ENCODE measurements around the gene PCDH15. TPM values are rescaled to one million over a fixed set of nuclear protein-coding genes. Genes with fewer than 3 reads are reported as not detected.

PCDH15 gene
- total RNA-seq, 3 donors from 2014 or later (not counting 1 experiment from before 2014, with no cell fraction given) = not detected

DNA sequence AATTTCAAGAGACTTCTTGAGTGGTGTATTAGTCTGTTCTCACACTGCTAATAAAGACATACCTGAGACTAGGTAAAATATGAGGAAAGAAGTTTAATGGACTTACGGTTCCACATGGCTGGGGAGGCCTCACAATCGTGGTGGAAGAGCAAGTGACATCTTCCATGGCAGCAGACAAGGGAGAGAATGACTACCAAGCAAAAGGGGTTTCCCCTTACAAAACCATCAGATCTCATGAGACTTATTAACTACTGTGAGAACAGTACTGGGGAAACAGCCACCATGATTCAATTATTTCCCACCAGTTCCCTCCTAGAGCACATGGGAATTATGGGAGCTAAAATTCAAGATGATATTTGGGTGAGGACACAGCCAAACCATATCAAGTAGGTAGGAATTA, 150.5 kb downstream of the PCDH15 start:
- no peak for DNase-seq
- Histone ChIP-seq H3K9me3 (ENCODE audit: control insufficient read depth, insufficient read depth, low read length) (peaks cover 2% of the 10 kb centered on the region), H3K36me3 (ENCODE audit: control insufficient read depth, insufficient read depth, low read length) (no peaks in the 10 kb centered on the region), H3K27ac (ENCODE audit: low read length) (no peak overlapping the region), H3K4me1 (ENCODE audit: control insufficient read depth, insufficient read depth, low read length) (no peaks in the 10 kb centered on the region), H3K27me3 (ENCODE audit: control insufficient read depth, insufficient read depth, low read length) (no peaks in the 10 kb centered on the region), H3K4me3 (ENCODE audit: low read length) (no peak overlapping the region)
- no peak for ATAC-seq
- H3K27ac Mint-ChIP-seq = no peak overlapping the region
- H3K36me3 Mint-ChIP-seq = no peaks in the 10 kb centered on the region
- H3K27me3 Mint-ChIP-seq (ENCODE audit: low read depth in 2 of 2) = no peaks in the 10 kb centered on the region
- H3K4me1 Mint-ChIP-seq = no peaks in the 10 kb centered on the region
- peaks cover 15 to 16% of the 10 kb centered on the region in 2 donors for H3K9me3 Mint-ChIP-seq
- 77% methylated on average over 2 of the region's 2 CpGs for WGBS (ENCODE audit: insufficient coverage)
- intact Hi-C loops (cut with micrococcal nuclease) = no loop called here
- TF ChIP-seq CTCF (IDR thresholded peaks at IDR 0.05) = no peak
- H3K4me3 Mint-ChIP-seq = no peak overlapping the region

DNA sequence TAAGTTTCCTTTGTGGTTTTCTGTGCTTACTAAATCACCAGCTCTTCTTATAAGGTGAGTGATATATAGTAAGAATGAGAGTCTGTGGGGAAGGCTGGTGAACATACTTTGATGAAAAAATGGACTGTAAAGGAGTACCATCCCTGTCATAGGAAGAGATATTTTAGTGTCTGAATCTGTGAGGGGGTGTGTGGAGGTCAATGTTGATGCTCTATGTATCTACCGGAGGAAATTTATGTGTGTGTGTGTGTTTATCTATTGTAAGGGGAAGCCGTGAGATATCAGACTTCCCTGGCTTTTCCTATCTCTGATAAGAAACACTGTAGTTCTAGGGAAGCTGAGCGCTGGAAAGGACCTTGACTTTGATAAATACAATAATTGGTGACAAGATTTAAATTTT, 179.0 kb downstream of the PCDH15 start:
- Mint-ChIP-seq H3K9me3 (peaks cover 15 to 25% of the 10 kb centered on the region in 2 donors), H3K4me1 (no peaks in the 10 kb centered on the region), H3K27me3 (ENCODE audit: low read depth in 2 of 2) (no peaks in the 10 kb centered on the region), H3K36me3 (no peaks in the 10 kb centered on the region), H3K4me3 (no peak overlapping the region), H3K27ac (no peak overlapping the region)
- Histone ChIP-seq H3K9me3 (ENCODE audit: control insufficient read depth, insufficient read depth, low read length) (peaks cover 2% of the 10 kb centered on the region), H3K36me3 (ENCODE audit: control insufficient read depth, insufficient read depth, low read length) (no peaks in the 10 kb centered on the region), H3K27me3 (ENCODE audit: control insufficient read depth, insufficient read depth, low read length) (no peaks in the 10 kb centered on the region), H3K4me3 (ENCODE audit: low read length) (no peak overlapping the region), H3K27ac (ENCODE audit: low read length) (no peak overlapping the region), H3K4me1 (ENCODE audit: control insufficient read depth, insufficient read depth, low read length) (no peaks in the 10 kb centered on the region)
- DNase-seq (no peak), ATAC-seq (no peak)
- intact Hi-C loops (cut with micrococcal nuclease) = no loop called here
- TF ChIP-seq CTCF (IDR thresholded peaks at IDR 0.05) = no peak
- WGBS (ENCODE audit: insufficient coverage) = 0% methylated on average over 3 of the region's 3 CpGs

GRCh38 chr10:54620352-54620751, 180.7 kb downstream of the PCDH15 start:
- intact Hi-C loops (cut with micrococcal nuclease) = no loop called here
- DNase-seq (no peak), ATAC-seq (no peak)
- Mint-ChIP-seq H3K36me3 (no peaks in the 10 kb centered on the region), H3K4me3 (no peak overlapping the region), H3K27me3 (ENCODE audit: low read depth in 2 of 2) (no peaks in the 10 kb centered on the region), H3K9me3 (peaks cover 11 to 19% of the 10 kb centered on the region in 2 donors), H3K27ac (no peak overlapping the region), H3K4me1 (no peaks in the 10 kb centered on the region)
- H3K4me1 ChIP-seq (ENCODE audit: control insufficient read depth, insufficient read depth, low read length) = no peaks in the 10 kb centered on the region
- H3K27ac ChIP-seq (ENCODE audit: low read length) = no peak overlapping the region
- no peak overlapping the region for H3K4me3 ChIP-seq (ENCODE audit: low read length)
- TF ChIP-seq CTCF (IDR thresholded peaks at IDR 0.05) = no peak
- H3K27me3 ChIP-seq (ENCODE audit: control insufficient read depth, insufficient read depth, low read length) = no peaks in the 10 kb centered on the region
- H3K36me3 ChIP-seq (ENCODE audit: control insufficient read depth, insufficient read depth, low read length) = no peaks in the 10 kb centered on the region
- peaks cover 2% of the 10 kb centered on the region for H3K9me3 ChIP-seq (ENCODE audit: control insufficient read depth, insufficient read depth, low read length)
- 83% methylated on average over 1 of the region's 2 CpGs for WGBS (ENCODE audit: insufficient coverage)

GRCh38 chr10:54614072-54614471, 187.0 kb downstream of the PCDH15 start:
- TF ChIP-seq CTCF (IDR thresholded peaks at IDR 0.05) = no peak

More at GRCh38 chr10:54614072-54614471, 187.0 kb downstream of the PCDH15 start:
- ATAC-seq (no peak), DNase-seq (no peak)
- Mint-ChIP-seq H3K36me3 (no peaks in the 10 kb centered on the region), H3K9me3 (peaks cover 3 to 13% of the 10 kb centered on the region in 2 donors), H3K4me3 (no peak overlapping the region), H3K27me3 (ENCODE audit: low read depth in 2 of 2) (no peaks in the 10 kb centered on the region), H3K27ac (no peak overlapping the region), H3K4me1 (no peaks in the 10 kb centered on the region)
- Histone ChIP-seq H3K4me3 (ENCODE audit: low read length) (no peak overlapping the region), H3K27ac (ENCODE audit: low read length) (no peak overlapping the region), H3K9me3 (ENCODE audit: control insufficient read depth, insufficient read depth, low read length) (peaks cover 2% of the 10 kb centered on the region), H3K4me1 (ENCODE audit: control insufficient read depth, insufficient read depth, low read length) (no peaks in the 10 kb centered on the region), H3K36me3 (ENCODE audit: control insufficient read depth, insufficient read depth, low read length) (no peaks in the 10 kb centered on the region), H3K27me3 (ENCODE audit: control insufficient read depth, insufficient read depth, low read length) (no peaks in the 10 kb centered on the region)
- intact Hi-C loops (cut with micrococcal nuclease) = no loop called here
- no CpG with 5 or more reads among the region's 1 CpG for WGBS (ENCODE audit: insufficient coverage)

Measured in natural killer cell (primary cell).